ENCODE results near the gene TNNI3K.

GRCh38 chr1:74323937-74324473 is 88.8 kb downstream of the TNNI3K start:
- no peak for TF ChIP-seq EZH2 (optimal IDR thresholded peaks at IDR 0.05; ENCODE audit: low read depth, low read length)
- TF ChIP-seq, protein P1, sequence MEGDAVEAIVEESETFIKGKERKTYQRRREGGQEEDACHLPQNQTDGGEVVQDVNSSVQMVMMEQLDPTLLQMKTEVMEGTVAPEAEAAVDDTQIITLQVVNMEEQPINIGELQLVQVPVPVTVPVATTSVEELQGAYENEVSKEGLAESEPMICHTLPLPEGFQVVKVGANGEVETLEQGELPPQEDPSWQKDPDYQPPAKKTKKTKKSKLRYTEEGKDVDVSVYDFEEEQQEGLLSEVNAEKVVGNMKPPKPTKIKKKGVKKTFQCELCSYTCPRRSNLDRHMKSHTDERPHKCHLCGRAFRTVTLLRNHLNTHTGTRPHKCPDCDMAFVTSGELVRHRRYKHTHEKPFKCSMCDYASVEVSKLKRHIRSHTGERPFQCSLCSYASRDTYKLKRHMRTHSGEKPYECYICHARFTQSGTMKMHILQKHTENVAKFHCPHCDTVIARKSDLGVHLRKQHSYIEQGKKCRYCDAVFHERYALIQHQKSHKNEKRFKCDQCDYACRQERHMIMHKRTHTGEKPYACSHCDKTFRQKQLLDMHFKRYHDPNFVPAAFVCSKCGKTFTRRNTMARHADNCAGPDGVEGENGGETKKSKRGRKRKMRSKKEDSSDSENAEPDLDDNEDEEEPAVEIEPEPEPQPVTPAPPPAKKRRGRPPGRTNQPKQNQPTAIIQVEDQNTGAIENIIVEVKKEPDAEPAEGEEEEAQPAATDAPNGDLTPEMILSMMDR (IDR thresholded peaks at IDR 0.05; ENCODE audit: low read length), result no peak
